HG03060 (cell line): ENCODE results near the gene TSPAN13.

ENCODE experiments used
- ATAC-seq: cut with Tn5 transposase; IDR thresholded peaks from one replicate; pipeline ENCODE4 v1.9.1; 2021; ENCODE audit warnings: low read depth, moderate number of reproducible peaks; ENCODE audit not compliant: unreplicated experiment

The TSPAN13 gene

DNA sequence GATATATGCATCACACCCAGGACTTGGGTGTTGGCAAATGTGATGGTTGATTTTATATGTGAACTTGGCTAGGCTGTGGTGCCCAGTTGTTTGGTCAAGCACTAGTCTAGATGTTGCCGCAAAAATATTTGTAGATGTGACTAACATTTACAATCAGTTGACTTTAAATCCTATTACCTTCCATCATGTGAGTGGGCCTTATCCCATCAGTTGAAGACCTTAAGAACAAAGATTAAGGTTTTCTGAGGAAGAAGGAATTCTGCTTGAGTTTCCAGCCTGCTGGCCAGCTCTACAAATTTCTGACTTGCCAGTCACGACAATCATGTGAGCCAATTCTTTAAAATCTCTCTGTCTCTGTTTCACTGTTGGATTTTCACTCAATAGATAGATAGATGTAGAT is 20.3 kb downstream of the TSPAN13 start:
- no peak for ATAC-seq

DNA sequence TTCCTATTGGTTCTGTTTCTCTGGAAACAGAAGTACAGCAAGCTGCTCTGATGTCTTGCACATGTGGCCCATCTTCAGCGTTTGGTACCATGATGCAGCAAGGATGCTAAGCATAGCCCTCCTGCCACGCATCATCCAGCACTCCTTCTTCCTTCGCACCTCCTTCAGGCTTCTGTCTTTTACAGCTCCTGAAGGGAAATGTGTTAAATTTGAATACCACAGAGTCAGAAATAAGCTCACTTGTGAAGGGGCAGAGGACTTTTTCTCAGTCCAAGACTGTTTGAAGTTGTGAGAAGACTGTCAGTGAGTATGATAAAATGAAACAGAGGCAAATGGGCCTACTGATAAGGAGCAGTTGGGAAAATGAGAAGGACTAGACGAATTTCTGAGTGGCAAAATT is 20.7 kb downstream of the TSPAN13 start:
- ATAC-seq, result no peak

DNA sequence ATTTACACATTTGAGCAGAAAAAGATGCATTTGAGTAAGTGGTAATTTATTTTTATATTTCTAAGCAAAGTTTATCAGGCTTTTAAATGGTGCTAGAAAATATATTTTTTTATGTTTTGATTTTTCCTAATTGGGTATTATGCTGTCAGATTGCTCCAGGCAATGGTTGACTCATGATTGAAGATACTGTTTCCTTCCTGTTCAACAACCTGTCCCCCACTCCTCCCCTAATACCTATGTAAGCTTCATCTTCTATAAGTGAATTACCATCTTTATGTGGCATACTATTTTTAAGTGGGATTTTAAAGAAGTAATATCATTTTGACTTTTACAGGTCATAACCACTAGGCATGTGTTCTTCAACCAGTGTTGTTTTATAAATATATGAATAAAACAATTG is 21.4 kb downstream of the TSPAN13 start:
- ATAC-seq, result no peak

DNA sequence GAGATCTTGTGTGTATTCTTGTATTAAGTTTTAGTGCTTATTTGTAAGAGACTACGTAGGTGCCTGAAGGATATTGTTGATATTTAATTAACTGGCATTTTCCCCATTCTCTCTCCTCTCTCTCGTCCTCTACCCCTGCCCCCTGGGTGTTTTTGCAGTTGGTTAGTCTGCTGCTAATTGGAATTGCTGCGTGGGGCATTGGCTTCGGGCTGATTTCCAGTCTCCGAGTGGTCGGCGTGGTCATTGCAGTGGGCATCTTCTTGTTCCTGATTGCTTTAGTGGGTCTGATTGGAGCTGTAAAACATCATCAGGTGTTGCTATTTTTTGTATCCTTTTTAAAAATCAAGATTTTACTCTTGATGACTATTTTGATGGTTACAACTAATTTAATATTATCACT is 22.5 kb downstream of the TSPAN13 start:
- no peak for ATAC-seq

DNA sequence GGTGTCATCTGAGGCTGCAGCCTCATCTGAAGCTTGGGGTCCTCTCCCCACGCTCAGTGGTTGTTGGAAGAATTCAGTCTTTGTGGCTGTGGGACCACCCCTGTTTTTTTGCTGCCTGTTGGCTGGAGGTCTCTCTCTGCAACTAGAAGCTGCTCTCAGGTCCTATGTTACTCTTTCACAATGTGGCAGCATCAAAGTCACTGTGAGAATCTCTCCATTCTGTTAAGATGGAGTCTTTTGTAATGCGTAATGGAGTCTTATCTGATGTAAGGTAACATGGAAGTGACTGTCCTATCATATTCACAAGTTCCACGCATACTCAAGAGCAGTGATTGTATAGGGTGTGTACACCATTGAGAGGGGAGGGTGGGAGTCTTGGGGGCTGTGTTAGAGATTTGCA is 24.9 kb downstream of the TSPAN13 start:
- ATAC-seq, result no peak

DNA sequence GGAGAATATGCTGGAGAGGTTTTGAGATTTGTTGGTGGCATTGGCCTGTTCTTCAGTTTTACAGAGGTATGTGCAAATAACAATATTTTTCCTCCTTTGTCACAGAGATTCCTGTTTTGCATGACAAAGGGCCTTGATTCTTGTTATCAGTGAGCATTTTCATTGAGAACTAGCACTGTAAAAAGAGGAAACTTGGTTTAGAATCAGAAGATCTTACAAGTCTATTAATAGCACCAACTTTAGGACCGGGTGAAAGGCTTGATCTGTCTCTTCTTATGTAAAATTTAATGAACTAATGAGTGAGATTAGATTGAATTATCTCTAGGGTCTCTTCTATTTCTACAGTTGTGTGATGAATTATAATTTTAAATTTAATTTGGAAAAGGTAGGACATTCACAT is 25.5 kb downstream of the TSPAN13 start:
- no peak for ATAC-seq

DNA sequence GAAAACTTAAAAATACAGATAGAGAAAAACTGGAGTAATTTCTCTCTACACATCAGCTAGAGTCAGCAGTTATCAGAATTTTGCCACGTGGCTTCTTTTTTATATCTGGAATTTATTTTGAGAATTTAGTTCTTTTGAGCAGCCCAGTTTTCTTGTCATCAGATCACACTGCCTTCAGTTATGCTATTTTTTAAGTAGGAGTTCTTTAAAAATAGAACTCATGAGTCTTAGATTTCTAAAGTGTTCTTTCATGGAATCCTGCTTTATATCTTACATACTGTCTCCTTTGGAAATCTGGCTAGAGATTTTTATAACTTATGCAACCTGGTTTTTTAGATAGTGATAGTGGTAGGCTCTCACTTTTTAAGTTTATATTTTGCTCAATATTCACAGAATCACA is 27.0 kb downstream of the TSPAN13 start:
- no peak for ATAC-seq

DNA sequence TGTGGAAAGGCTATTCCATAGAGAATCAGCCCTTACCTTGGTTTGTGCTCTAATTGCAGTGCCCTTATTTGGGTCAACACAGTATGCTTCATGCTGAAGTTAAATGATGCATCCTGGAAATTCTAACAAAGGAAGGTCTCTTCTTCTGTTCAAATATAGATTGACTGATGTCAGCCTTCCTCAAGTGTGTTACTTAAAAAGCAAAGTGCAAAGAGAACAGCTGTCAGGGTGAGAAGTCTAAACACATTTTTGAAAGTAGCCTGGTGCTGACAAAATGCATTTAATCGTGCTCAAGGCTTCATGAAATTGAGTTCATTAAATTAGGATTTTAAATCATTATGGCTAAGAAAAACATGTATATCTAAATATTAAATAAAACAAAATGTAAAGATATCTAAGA is 31.8 kb downstream of the TSPAN13 start:
- no peak for ATAC-seq

DNA sequence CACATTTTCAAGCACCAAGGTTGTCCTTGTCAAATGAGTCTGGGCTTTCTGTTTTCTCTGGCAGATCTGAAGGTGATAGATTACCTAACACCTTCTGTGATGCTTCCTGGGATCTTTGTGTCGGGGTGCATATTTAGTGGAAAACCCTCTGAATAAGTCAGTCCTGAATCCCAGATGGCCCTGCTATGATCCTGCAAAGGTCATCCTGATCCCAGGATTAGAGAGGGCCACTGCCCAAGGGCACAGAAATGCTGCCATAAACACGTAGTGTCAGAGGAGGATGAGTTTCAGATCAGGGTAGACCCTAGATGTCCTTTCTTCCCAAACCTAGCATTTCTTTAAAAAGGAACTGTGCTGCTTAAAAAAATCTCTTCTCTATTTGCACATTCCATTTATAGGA is 32.3 kb downstream of the TSPAN13 start:
- no peak for ATAC-seq

DNA sequence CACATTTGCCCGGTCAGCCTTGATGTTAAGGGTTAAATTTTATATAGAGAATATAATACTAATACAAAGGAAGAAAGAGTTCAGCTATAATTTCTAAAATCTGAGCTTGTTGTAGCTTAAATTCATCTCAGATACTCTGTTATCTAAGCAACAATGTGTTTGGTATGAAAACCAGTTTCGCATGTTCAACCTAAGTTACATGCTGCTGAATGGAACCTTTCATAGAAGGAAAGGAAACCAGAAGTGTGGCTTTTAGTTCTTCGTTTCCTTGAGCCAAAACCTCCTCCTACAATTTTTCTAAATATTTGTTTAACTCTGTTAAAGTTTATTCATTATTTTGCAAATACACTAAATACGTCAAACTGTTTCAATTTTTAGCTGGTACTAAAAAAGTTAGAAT is 32.7 kb downstream of the TSPAN13 start:
- ATAC-seq, result no peak

DNA sequence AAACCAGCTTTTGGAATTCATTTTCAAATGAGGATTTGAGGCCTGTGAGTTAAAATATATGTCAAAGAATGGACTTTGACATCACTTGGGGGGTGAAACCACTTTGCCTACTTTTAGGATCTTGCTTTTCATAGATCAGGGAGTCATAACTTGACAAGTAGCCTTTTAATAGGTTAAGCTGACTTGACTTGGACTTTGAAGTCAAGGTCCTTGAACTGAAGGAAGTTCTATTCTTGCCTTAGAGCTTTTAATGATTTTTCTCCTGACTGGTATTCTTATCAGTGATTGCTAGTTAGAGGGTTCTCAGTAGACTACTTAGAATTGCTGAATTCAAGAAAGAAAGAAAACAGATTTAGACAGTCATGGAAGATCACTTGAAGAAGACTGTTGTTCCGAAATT is 33.6 kb downstream of the TSPAN13 start:
- ATAC-seq, result no peak

DNA sequence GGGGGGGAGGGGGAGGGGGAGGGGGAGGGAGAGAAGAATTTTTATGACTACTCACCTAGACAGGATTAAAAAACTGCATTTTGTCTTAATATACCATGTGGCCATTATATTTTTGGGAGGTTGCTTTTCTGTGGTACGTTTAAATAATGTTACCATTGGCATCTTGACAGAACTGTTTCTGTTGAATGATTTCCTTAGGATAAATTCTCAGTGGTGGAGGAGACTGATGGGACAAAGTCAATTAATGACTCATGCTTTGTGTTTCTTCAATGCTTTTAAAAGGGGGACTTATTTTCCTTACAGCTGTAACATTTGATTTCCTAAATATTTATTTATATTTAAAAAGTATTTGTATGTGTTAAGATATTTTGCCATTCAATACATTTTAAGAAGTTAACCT is 37.5 kb downstream of the TSPAN13 start:
- ATAC-seq, result no peak

DNA sequence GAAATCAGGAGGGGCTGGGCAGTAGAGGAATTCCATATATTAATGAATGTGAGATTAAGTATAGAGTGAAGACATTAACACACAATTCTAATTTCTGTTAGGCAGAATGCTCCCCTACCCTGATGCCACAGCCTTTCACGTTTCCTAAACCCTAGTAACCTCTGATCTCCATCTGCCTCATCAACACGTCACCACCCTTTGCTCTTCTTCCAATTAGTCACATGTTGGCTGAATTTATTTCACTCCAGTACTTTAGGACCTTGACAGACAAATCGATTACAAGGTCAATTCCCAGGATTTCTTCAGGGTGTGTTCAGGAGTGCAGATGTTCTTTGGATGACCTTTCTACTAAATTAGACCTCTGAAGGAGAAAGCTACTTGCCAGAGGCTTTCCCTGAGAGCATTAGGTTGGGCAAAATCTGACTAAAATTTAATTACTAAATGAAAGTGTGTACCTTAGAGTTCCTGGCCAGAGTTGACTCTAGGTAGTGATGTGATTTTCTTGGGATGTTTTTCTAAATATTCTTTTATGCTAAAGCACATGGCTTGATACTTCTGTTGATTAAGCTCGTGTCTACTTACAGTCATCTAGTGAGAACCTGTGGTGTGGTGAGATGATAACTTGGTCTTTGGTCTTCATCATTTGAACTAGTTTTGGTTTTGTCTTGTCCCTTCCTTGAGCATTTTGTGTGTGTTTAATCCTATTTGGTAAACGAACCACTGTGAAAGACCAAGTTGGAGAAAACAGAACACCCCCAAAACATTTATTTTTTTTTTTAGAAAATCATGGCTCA is 38.5 kb downstream of the TSPAN13 start:
- no peak for ATAC-seq

DNA sequence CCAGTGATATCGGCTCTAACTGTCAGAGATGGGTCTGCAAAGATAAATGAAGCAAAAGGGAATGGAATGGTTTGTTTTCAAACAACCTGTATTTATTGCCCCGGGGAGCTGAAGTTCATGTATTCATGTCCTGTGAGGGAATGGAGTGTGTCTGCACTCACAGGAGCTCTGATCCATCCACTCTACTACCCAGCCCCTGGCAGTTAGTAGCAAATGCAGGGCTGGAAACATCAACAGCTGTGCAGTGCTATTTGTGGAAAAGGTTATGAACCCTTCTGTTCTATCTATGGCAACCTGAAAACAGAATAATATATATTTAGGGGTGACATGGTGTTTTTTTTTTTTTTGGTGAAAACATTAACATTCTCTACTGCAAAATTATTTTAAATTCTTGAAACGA is 41.4 kb downstream of the TSPAN13 start:
- no peak for ATAC-seq

DNA sequence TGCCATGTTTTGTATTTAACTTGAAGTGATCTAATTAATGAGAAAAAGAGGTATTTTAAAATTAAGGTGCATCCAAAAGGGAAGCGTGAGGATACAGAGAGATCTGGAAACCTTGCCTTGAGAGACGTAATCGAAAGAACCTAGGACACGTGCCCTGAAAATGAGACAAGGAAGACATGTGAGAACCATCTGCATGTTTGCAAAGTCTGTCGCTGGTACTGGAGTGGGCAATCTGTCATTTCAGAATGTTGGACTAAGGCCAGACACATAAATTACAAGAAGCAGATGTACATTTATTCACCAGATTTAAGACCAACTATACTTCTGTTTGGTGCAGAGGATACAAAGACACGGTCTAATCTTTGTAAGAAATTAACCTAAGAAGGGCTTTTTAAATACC is 42.1 kb downstream of the TSPAN13 start:
- no peak for ATAC-seq

DNA sequence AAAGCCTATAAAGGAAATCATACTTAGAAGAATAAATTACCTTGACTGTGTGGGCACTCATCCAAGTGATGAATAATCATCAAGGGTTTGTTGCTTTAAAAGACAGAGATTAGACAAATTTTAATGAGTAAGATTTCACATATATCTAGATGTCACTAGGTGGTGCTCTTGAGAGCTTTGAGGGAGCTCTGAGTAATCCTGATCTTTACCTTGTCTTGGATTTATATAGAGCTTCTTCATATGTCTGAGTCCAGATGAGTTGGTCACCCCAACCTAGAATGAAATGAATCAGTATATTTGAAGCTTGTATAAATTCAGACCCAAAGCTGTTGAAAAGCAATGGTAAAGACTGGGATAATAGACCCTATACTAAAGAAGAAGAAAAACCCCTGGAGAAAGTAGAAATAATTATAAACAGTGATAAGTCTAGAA is 47.6 kb downstream of the TSPAN13 start:
- ATAC-seq, result no peak

DNA sequence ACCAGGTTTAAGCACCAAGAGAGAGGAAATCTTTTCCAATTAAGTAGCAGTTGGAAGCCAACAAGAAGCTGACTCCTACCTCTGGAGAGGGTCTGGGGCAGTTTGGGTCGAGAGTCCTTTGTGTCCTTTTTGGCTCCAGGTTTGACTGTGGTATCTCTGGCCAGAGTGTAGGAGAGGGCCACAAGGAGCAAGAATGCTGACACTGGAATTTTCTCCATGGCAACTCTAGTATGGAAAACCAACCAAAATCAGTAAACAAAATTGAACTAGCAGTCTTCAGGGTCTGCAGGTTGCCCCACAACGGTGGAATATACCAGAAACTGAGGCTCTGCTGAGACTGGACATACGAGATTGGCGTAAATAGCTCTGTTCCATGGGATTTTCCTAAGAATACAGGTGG is 48.0 kb downstream of the TSPAN13 start:
- no peak for ATAC-seq

DNA sequence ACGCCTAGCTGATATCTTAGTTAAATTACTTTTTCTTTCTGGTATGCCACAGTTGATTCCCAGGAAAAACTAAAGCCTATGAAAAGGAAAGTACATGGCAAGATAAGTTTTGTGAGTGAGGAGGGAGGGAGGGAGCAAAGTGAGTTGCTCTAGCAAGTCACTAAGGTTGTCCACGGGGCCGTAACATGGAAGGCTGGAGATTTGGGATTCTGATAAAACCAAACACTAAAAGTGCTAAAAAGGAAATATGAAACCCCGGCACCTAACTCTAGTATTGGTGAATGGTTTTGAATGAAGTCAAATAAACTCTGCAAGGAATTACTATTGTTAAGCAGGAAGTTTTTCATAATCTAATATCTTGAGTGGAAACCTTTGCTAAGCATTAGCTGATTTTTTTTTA is 49.6 kb downstream of the TSPAN13 start:
- ATAC-seq, result no peak

DNA sequence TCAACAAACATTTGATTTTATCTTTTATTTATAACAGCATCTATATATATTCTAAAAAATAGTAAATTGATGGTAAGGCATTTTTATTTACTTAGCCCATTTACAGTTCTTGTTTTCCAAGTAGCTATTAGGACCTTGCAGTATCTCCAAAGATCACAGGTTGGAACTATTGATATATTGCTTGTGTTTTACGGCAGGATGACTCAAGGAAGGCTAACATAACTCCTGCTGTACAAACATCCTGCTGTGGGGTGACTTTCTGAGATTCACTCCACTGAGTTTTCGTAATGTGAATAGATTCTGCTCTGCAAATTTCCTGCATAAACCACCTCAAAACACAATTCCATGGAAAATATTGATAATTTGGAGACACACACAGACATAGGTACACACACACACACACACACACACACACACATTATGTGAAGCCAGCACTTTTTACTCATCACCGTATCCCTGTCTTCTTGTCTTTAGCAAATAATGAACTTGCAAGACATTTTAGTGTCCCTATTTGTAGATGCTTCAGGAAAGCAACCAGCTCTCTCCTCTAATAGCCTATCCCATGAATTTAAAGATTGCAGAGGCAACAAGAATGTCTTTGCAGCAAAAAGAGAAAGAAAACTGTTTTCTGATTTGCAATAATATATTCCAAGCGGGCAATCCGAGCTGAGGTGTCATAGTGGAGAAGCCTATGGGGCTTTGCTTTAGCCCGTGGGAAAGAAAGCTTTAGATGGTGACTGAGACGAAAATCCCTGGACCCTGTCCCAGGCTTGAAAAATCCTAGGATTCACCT is 50.5 kb downstream of the TSPAN13 start:
- ATAC-seq, result no peak

DNA sequence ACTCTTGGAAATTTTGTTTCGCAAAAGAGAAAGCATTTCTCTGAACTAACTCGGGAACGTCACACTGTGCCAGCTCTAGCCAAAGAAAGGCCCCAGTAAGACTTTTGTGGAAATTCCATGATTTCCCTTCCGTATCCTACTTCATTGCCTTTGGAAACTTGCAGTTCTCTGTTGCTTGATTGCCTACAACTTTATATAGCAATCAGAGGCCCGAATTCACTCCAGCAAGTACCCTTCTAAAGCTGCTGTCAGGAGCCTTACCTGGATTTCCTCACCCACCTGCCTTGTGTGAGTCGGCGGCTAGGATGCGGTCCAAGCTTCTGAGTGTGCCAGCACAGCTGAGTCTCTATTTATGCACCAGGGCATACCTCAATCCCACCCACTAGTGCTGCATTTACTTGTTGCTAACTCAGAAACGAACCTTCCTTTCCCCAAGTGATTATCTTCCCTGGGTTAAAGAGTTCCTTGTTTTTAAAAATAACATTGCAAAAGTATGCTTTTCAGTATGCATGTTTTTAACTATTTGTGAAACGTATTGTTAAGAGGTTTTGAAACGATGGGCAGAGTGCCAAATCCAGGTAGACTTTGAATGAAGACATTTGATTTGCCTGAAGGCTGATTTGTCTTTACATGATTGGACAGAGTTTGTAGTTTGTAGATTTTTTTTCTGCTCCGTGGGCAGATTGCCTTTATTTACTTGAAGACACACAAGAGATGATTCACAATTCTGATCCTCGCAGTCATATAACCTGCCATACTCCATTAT is 51.3 kb downstream of the TSPAN13 start, which contains the start of gene AGR2:
Gene AGR2 (minus strand): TSS at position 326 of the 766 bp plus-strand sequence. CDS start 3,203 bp downstream, outside the sequence.
- no peak for ATAC-seq

DNA sequence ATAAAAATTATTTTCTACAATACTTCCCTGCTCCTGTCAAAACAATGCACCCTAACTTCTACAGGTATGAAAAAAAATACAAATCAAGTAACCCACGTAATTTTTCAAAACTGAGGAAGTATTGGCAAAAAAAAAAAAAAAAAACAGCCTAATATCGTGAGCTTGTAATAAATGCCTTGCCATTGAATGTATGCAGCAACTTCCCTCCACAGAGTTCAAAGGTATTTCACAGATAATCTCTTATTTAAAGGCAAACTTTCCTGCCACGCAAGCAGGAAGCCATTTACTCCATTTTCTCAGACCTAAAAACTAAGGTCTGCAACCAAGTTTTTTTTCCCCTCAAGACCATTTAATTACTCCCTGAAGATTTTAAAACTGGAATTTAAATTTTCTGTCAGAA is 51.9 kb downstream of the TSPAN13 start:
- no peak for ATAC-seq
